Left lung (tissue), 10 donors: ENCODE results near the gene PTPRO. TPM values are rescaled to one million over a fixed set of nuclear protein-coding genes. Genes with fewer than 3 reads are reported as not detected.

Experiments
- ATAC-seq: fragments of 200-7000 bp; cut with Tn5 transposase; one replicate; pipeline ENCODE4 v1.9.1; 2020; ENCODE audit warnings: moderate library complexity
- DNase-seq, 4 donors: peaks; one replicate each; pipeline ENCODE4 v3.0.0-alpha.2; 2013 to 2020
- H3K27ac ChIP-seq, 2 donors: fragments of 200-600 bp; sonication (generic) in 1 of 2; one replicate each; pipeline versions ENCODE4 v1.5.0 to v1.8.0; 2020 to 2021
- H3K27me3 ChIP-seq, 2 donors: fragments of 200-600 bp; sonication (generic) in 1 of 2; one replicate each; pipeline versions ENCODE4 v1.5.0 to v1.8.0; 2020 to 2021
- H3K36me3 ChIP-seq, 2 donors: fragments of 200-600 bp; sonication (generic) in 1 of 2; one replicate each; pipeline versions ENCODE4 v1.5.0 to v1.8.0; 2020 to 2021
- H3K4me1 ChIP-seq, 2 donors: fragments of 200-600 bp; one replicate each; pipeline ENCODE4 v1.8.0; 2021
- H3K4me3 ChIP-seq, 2 donors: fragments of 200-600 bp; sonication (generic) in 1 of 2; one replicate each; pipeline versions ENCODE4 v1.5.0 to v1.8.0; 2020 to 2021; ENCODE audit warnings: mild to moderate bottlenecking in 1 of 2
- H3K9me3 ChIP-seq, 2 donors: fragments of 200-600 bp; sonication (generic) in 1 of 2; one replicate each; pipeline versions ENCODE4 v1.5.0 to v1.8.0; 2020 to 2021
- intact Hi-C, 2 donors: fragments of 100-400 bp; cut with DNase I; formaldehyde crosslinking; loops; one replicate each; pipeline versions ENCODE4 v1.11.2 to v1.14.2; 2022
- polyA plus RNA-seq, 6 donors: library from polyadenylated mRNA; unstranded; fragments of 120-200 nt; gene quantifications; one replicate each; pipeline ENCODE4 v1.2.1, GENCODE V29; 2013; ENCODE audit not compliant: insufficient read length in 6 of 6
- total RNA-seq, 2 donors: library from RNA; stranded (reverse); fragmentation: NEBNext Ultra II Directional; extraction: Animal tissue kit (Norgen Biotek cat#: 25700); gene quantifications; one replicate each; pipeline ENCODE4 v1.2.1, GENCODE V29; 2021
- TF ChIP-seq, protein P1 (sequence below), 2 donors: fragments of 200-600 bp; sonication (generic) in 1 of 2; IDR thresholded peaks; one replicate each; pipeline versions ENCODE4 v1.5.0 to v1.8.0; 2021; ENCODE audit warnings: antibody characterized with exemption in 2 of 2
- donor health status: DM: no; HTN: yes; CAD: no.
- donor health status: DM: no; HTN: no; CAD: no.

The PTPRO gene
- total and polyA plus RNA-seq, 8 donors, result 1.1 to 11.9 (median 1.7) TPM

DNA sequence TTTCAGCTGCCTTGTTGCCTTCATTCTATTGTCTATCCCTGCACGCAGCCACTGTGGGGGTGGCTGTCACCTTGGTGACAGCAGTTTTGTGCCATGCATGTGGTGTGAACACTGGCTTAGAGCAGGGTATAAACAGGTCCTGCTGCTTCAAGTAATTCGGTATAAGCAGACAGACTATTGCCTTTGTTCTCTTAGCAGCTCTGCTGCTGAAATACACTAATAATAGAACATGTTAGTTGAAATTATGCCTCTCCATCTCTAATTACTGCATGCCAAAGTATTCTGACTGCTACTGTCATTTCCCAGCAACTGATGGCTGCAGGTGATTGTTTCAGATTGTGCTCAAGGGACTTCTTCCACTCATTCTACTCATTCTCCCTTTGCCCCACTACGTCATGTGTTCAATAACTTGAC is 34.6 kb downstream of the PTPRO start:
- H3K4me3 ChIP-seq, result no peak overlapping the region
- no peaks in the 10 kb centered on the region for H3K4me1 ChIP-seq
- no peaks in the 10 kb centered on the region for H3K27me3 ChIP-seq
- H3K27ac ChIP-seq, result no peak overlapping the region
- no peaks in the 10 kb centered on the region for H3K36me3 ChIP-seq
- no peak for DNase-seq
- TF ChIP-seq, protein P1, sequence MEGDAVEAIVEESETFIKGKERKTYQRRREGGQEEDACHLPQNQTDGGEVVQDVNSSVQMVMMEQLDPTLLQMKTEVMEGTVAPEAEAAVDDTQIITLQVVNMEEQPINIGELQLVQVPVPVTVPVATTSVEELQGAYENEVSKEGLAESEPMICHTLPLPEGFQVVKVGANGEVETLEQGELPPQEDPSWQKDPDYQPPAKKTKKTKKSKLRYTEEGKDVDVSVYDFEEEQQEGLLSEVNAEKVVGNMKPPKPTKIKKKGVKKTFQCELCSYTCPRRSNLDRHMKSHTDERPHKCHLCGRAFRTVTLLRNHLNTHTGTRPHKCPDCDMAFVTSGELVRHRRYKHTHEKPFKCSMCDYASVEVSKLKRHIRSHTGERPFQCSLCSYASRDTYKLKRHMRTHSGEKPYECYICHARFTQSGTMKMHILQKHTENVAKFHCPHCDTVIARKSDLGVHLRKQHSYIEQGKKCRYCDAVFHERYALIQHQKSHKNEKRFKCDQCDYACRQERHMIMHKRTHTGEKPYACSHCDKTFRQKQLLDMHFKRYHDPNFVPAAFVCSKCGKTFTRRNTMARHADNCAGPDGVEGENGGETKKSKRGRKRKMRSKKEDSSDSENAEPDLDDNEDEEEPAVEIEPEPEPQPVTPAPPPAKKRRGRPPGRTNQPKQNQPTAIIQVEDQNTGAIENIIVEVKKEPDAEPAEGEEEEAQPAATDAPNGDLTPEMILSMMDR (IDR thresholded peaks at IDR 0.05), result no peak
- ATAC-seq, result no peak
- H3K9me3 ChIP-seq, result no peaks in the 10 kb centered on the region
- intact Hi-C loops, result no loop called here

DNA sequence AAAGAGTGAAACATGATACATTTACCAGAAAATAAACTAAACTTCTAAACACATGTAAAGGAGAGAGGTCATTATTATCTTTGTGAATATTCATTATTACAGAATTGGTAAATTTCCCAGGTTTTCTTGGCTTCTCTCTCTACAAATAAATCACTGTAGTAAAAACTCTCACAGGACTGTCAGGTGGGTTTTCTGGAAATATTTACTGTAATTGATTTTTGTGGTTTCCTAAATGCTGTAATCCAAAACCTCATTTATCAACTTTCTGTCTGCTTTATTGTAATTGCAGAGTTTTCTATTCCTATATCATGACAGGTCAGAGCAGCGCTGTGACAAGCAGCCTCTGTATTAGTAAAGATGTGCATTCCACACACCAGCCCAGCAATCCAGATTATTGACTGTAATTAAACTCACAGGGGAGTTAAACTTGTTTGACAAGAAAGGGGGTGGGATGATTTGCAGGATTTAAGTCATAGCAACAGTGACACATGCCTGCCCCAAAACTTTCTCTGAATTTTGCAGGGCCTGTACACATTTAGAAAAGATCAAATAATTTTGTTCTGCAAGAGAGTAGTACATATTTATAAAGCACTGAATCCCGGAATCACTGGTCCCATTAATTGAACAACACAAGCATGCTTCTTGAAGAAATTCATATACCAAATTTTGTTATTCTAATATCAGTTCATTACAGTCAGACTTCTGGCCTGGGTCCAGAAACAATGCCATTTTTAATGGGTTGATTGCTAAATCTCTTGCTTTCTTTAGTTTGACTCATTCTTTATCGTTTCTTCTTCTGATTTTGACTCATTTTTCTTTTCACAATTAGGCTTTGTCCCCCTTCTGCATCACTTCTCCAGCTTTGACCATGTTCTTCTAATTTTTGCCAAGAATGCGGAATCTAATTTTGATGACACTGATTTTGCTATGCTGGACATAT is 42.2 kb downstream of the PTPRO start:
- H3K27ac ChIP-seq, result no peak overlapping the region
- H3K9me3 ChIP-seq, result no peaks in the 10 kb centered on the region
- ATAC-seq (no peak), DNase-seq (peak in 2 of 4 donors; percentile 32 to 35)
- no peaks in the 10 kb centered on the region for H3K36me3 ChIP-seq
- intact Hi-C loops, result no loop called here
- no peaks in the 10 kb centered on the region for H3K4me1 ChIP-seq
- H3K27me3 ChIP-seq, result no peaks in the 10 kb centered on the region
- no peak overlapping the region for H3K4me3 ChIP-seq
- TF ChIP-seq, protein P1 (IDR thresholded peaks at IDR 0.05), result no peak

DNA sequence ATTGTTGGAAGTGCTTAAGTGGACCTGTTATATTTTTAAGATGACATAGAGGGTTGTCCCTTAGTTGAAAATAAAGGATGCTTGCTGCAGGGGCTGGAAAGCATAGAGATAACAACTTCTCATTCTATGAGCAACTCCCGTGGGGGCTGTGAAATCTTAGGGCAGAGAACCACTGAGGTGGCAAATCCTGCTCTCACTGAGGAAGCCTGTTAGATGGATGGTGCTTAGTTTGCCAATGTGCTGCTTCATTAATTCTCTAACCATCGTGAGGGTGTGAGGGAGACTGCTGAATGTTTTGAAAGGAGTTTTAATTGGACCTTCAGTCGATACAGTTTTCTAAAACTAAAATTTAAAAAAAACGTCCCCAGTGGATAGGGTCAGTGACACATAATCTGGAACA is 46.5 kb downstream of the PTPRO start:
- Histone ChIP-seq H3K27ac (no peak overlapping the region), H3K27me3 (no peaks in the 10 kb centered on the region), H3K36me3 (no peaks in the 10 kb centered on the region), H3K9me3 (no peaks in the 10 kb centered on the region), H3K4me1 (no peaks in the 10 kb centered on the region), H3K4me3 (no peak overlapping the region)
- DNase-seq, result no peak
- TF ChIP-seq, protein P1 (IDR thresholded peaks at IDR 0.05), result no peak
- no peak for ATAC-seq
- intact Hi-C loops, result no loop called here

DNA sequence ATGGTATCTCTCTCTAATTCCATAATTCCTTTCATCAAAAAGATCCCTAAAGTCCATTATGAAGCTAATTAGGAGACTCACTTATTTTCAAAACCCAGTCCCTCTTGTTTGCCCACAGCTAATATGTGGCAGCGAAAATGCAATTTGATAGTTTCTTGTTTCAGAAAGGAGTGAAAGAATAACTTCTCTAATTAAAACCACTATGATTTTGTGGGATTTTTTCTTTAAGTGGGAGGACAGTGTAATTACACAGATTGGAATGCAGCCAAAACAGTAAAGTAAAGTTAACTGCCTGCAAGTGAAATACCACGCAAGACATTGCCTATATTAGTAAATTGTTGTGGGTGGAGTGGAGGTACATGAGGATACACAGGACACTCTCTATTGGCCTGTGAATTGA is 50.0 kb downstream of the PTPRO start:
- DNase-seq (no peak), ATAC-seq (no peak)
- no peak overlapping the region for H3K4me3 ChIP-seq
- TF ChIP-seq, protein P1 (IDR thresholded peaks at IDR 0.05), result no peak
- intact Hi-C loops, result no loop called here
- no peaks in the 10 kb centered on the region for H3K4me1 ChIP-seq
- H3K27ac ChIP-seq, result no peak overlapping the region
- peaks cover 0 to 21% of the 10 kb centered on the region in 2 donors for H3K9me3 ChIP-seq
- no peaks in the 10 kb centered on the region for H3K27me3 ChIP-seq
- no peaks in the 10 kb centered on the region for H3K36me3 ChIP-seq

DNA sequence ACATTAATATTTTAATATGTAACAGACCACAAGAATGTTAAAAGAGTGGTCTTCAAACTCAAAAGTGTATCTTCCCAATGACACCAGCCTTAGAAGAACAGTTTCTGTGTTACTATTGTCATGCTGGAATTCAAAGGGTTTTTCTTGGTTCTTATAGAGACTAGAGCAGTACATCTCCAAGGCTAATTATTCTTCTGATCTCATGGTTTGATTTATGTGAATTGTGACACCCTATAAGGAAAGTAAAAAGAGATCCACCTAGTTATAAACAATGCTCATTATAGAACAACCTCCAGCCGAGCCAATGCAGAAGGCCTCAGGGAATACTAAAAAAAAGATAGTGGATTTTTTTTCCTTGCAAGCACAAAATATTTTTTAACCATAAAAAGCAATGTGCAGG is 65.5 kb downstream of the PTPRO start:
- Histone ChIP-seq H3K36me3 (no peaks in the 10 kb centered on the region), H3K27me3 (no peaks in the 10 kb centered on the region), H3K4me1 (no peaks in the 10 kb centered on the region), H3K27ac (no peak overlapping the region), H3K4me3 (no peak overlapping the region), H3K9me3 (no peaks in the 10 kb centered on the region)
- ATAC-seq (no peak), DNase-seq (no peak)
- intact Hi-C loops, result no loop called here
- TF ChIP-seq, protein P1 (IDR thresholded peaks at IDR 0.05), result no peak
